Upper lobe of left lung (tissue), 6 donors: ENCODE results near the gene AVEN. TPM values are rescaled to one million over a fixed set of nuclear protein-coding genes. Genes with fewer than 3 reads are reported as not detected.
"Not testable (repeated sequence)": the region's sequence is repeated elsewhere in the genome, so short reads cannot be mapped to it uniquely, and the experiment has no call there.

Source experiments
- ATAC-seq, 2 donors: fragments of 200-7000 bp; cut with Tn5 transposase; one replicate each; pipeline ENCODE4 v1.9.1; 2022; ENCODE audit warnings: mild to moderate bottlenecking in 2 of 2, moderate library complexity in 2 of 2; ENCODE audit not compliant: low FRiP score in 2 of 2
- DNase-seq, 2 donors: peaks; one replicate each; pipeline ENCODE4 v3.0.0-alpha.2; 2019 to 2020
- H3K27ac ChIP-seq, 4 donors: fragments of 200-600 bp; sonication (generic); one replicate each; pipeline ENCODE4 v1.5.1; 2016 to 2019
- H3K27me3 ChIP-seq, 4 donors: fragments of 200-600 bp; sonication (generic); one replicate each; pipeline ENCODE4 v1.5.1; 2017 to 2019
- H3K36me3 ChIP-seq, 4 donors: fragments of 200-600 bp; sonication (generic); one replicate each; pipeline ENCODE4 v1.5.1; 2016 to 2019
- H3K4me1 ChIP-seq, 4 donors: fragments of 200-600 bp; sonication (generic); one replicate each; pipeline ENCODE4 v1.5.1; 2018 to 2019
- H3K4me3 ChIP-seq, 4 donors: fragments of 200-600 bp; sonication (generic); one replicate each; pipeline ENCODE4 v1.5.1; 2017 to 2019; ENCODE audit warnings: mild to moderate bottlenecking in 2 of 4, moderate library complexity in 1 of 4
- H3K9me3 ChIP-seq, 4 donors: fragments of 200-600 bp; sonication (generic); one replicate each; pipeline ENCODE4 v1.5.1; 2018 to 2019
- CTCF ChIP-seq, 6 experiments: fragments of 450-650 bp in 4 of 6; fragments of 200-600 bp in 2 of 6; sonication (generic) in 2 of 6; IDR thresholded peaks; one replicate each; pipeline ENCODE4 v1.5.1; 2016 to 2019; ENCODE audit warnings: antibody characterized with exemption in 6 of 6
- EP300 ChIP-seq, 4 donors: sonication (generic); formaldehyde crosslinking; IDR thresholded peaks; one replicate each; pipeline ENCODE4 v1.5.1; 2017; ENCODE audit warnings: antibody characterized with exemption in 4 of 4, control low read depth in 2 of 4
- POLR2A ChIP-seq, 4 donors: fragments of 450-650 bp; IDR thresholded peaks; one replicate each; pipeline ENCODE4 v1.5.1; 2016 to 2017; ENCODE audit warnings: antibody characterized with exemption in 4 of 4, mild to moderate bottlenecking in 2 of 4
- POLR2AphosphoS5 ChIP-seq, 2 donors: sonication (generic); formaldehyde crosslinking; IDR thresholded peaks; one replicate each; pipeline ENCODE4 v1.5.1; 2017; ENCODE audit warnings: antibody characterized with exemption in 2 of 2
- WGBS, 2 donors: methylation state at CpG; one replicate each; pipeline ENCODE4 v1.1.5; 2017 to 2018; 5-methylcytosine and 5-hydroxymethylcytosine counted together
- total RNA-seq, 6 donors: library from RNA; depleted of rRNA in 4 of 6; stranded (reverse); fragments of >200 nt in 4 of 6; gene quantifications; one replicate each; pipeline versions ENCODE4 v1.1.0 to v1.2.1, GENCODE V29; 2016 to 2021
- donor health status: DM: no; HTN: no; CAD: no; lungs with moderate emphysema.
- donor health status: DM: no; HTN: yes; CAD: no; lungs with severe emphysema.

Gene AVEN
- total RNA-seq, 6 donors from 2014 or later, result 6.9 to 38.8 (median 9.9) TPM

- WGBS, 2 donors, result 79 to 92% methylated on average over 2 of the region's 2 CpGs
Observed at GRCh38 chr15:34006381-34006780, 32.6 kb downstream of the AVEN start.

GRCh38 chr15:34001536-34001935, 37.5 kb downstream of the AVEN start:
- H3K9me3 ChIP-seq, result no peaks in the 10 kb centered on the region
- TF ChIP-seq EP300 (IDR thresholded peaks at IDR 0.05) (no peak), CTCF (IDR thresholded peaks at IDR 0.05) (no peak), POLR2A (IDR thresholded peaks at IDR 0.05) (no peak), POLR2AphosphoS5 (IDR thresholded peaks at IDR 0.05) (no peak)
- H3K4me3 ChIP-seq, result no peak overlapping the region
- H3K36me3 ChIP-seq, result no peaks in the 10 kb centered on the region
- DNase-seq (no peak), ATAC-seq (no peak)
- H3K27ac ChIP-seq, result no peak overlapping the region
- WGBS, 2 donors, result 62 to 64% methylated on average over 3 of the region's 3 CpGs
- H3K27me3 ChIP-seq, result no peaks in the 10 kb centered on the region
- H3K4me1 ChIP-seq, result no peaks in the 10 kb centered on the region

More at GRCh38 chr15:34006381-34006780, 32.6 kb downstream of the AVEN start:
- no peak for TF ChIP-seq CTCF (IDR thresholded peaks at IDR 0.05)
- no peak for TF ChIP-seq POLR2AphosphoS5 (IDR thresholded peaks at IDR 0.05)
- no peak for TF ChIP-seq EP300 (IDR thresholded peaks at IDR 0.05)
- Histone ChIP-seq H3K9me3 (no peaks in the 10 kb centered on the region), H3K4me1 (no peaks in the 10 kb centered on the region), H3K27me3 (no peaks in the 10 kb centered on the region), H3K4me3 (no peak overlapping the region), H3K27ac (no peak overlapping the region), H3K36me3 (no peaks in the 10 kb centered on the region)
- ATAC-seq (no peak), DNase-seq (no peak)

- not testable (repeated sequence) for H3K4me1 ChIP-seq, H3K27ac ChIP-seq, H3K27me3 ChIP-seq, H3K9me3 ChIP-seq, H3K4me3 ChIP-seq, ATAC-seq, H3K36me3 ChIP-seq
- 89 to 100% methylated on average over 4 to 10 of the region's 10 CpGs for WGBS, 2 donors
- peak in 1 of 2 donors; percentile 52 for DNase-seq
Observed at GRCh38 chr15:33995666-33996065, 43.3 kb downstream of the AVEN start.

- WGBS, 2 donors, result 84 to 94% methylated on average over 9 of the region's 9 CpGs
- H3K36me3 ChIP-seq, result no peaks in the 10 kb centered on the region
- no peak for ATAC-seq
- no peak for DNase-seq
- H3K27me3 ChIP-seq, result no peaks in the 10 kb centered on the region
- no peak overlapping the region for H3K27ac ChIP-seq
- no peaks in the 10 kb centered on the region for H3K4me1 ChIP-seq
- TF ChIP-seq EP300 (IDR thresholded peaks at IDR 0.05) (no peak), CTCF (IDR thresholded peaks at IDR 0.05) (no peak), POLR2AphosphoS5 (IDR thresholded peaks at IDR 0.05) (no peak), POLR2A (IDR thresholded peaks at IDR 0.05) (no peak)
- no peak overlapping the region for H3K4me3 ChIP-seq
- H3K9me3 ChIP-seq, result no peaks in the 10 kb centered on the region
Observed at GRCh38 chr15:33994005-33994615, 44.9 kb downstream of the AVEN start.

- WGBS, 2 donors, result 90 to 92% methylated on average over 4 of the region's 4 CpGs
- Histone ChIP-seq H3K9me3 (no peaks in the 10 kb centered on the region), H3K4me1 (no peaks in the 10 kb centered on the region), H3K36me3 (no peaks in the 10 kb centered on the region), H3K27ac (no peak overlapping the region), H3K27me3 (no peaks in the 10 kb centered on the region), H3K4me3 (no peak overlapping the region)
- TF ChIP-seq CTCF (IDR thresholded peaks at IDR 0.05), result no peak
- ATAC-seq (no peak), DNase-seq (no peak)
Observed at GRCh38 chr15:33988384-33988783, 50.6 kb downstream of the AVEN start.
